GM20431 (cell line): ENCODE results near the gene PPM1H.
"Not testable (repeated sequence)": the region's sequence is repeated elsewhere in the genome, so short reads cannot be mapped to it uniquely, and the experiment has no call there.

Experiments used
- in situ Hi-C: fragments of 300-500 bp; cut with MseI, MboI; formaldehyde crosslinking; loops from one replicate; pipeline ENCODE4 v1.15.0; 2020; ENCODE audit warnings: low sequenced_read_pairs; ENCODE audit not compliant: unreplicated experiment

Gene PPM1H, protein sequence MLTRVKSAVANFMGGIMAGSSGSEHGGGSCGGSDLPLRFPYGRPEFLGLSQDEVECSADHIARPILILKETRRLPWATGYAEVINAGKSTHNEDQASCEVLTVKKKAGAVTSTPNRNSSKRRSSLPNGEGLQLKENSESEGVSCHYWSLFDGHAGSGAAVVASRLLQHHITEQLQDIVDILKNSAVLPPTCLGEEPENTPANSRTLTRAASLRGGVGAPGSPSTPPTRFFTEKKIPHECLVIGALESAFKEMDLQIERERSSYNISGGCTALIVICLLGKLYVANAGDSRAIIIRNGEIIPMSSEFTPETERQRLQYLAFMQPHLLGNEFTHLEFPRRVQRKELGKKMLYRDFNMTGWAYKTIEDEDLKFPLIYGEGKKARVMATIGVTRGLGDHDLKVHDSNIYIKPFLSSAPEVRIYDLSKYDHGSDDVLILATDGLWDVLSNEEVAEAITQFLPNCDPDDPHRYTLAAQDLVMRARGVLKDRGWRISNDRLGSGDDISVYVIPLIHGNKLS

DNA sequence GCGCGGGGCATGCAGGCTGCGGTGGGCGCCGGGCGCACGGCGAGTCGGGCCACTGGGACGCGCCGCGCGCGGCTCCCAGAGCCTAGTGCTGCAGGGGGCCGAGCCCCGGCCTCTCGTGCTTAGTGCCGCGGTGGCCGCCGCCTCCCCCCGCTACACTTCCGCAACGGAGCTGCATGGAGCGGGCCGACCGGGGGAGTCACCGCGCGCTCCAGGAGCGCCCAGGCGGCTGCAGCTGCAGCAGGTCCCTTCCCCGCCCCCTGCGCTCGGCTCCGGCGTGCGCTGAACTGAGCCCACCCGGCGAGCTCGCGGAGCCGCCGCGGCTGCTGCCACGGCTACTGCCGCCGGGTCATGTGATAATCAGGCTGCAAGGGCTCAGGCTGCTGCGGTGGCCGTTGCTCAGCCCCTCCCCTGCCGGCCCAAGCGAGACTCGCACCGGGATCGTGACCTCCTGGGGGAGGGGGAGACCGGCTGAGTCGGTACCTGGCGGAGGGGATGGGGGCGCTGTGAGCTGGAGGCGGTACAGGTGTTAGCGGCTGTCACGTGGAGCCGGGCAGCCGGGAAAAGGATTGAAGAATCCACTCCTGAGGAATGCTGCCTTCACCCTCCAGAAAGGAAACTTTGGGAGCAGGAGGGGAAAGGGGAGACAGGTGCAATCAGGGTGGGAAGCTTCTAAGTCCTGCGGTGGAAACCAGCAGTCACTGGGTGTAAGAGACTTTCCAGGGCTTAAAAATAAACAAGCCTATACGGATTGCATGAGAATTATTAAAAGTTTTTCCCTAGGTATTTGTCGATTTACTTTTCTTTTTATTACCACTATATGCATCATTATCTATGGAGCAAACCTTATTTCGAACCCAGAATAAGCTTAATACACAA lies at the start of gene PPM1H:
Gene PPM1H, minus strand, starts transcription at position 352 of the 876 bp plus-strand sequence. CDS start 414 bp downstream, outside the sequence.
- in situ Hi-C loops: no loop called here

DNA sequence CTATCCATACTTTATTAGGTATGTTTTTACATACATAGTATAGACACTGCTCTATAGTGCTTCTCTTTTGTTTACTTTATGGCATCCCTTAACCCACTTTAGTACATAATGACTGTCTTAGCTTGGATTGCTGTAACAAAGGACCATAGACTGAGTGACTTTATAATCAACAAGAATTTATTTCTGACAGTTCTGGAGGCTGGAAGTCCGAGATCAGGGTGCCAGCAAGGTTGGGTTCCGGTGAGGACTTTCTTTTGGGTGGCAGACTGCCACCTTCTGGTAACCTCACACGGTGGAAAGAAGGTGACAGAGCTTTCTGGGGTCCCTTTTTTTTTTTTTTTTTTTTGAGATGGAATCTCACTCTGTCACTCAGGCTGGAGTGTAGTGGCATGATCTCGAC lies 48.6 kb upstream of the PPM1H start:
- in situ Hi-C loops: no loop called here

DNA sequence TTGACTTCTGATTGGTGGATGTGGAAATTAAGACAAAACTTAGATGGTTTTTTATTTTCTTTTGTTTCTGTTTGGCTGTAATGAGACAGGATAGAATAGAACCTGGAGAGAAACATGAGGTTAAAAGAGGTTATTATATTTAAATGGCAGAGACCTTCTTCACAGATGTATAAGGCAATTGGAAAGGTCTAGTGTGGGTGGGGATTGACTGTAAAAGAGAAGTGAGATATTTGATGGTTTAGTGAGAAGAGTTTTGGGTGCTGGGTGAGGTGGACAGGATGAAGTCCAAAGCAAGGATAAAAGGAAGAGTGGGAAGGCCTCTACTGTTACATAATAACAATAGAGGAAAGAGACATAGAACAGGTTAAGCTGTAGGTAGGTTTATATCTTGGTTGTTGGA lies 43.8 kb upstream of the PPM1H start:
- in situ Hi-C loops: no loop called here

DNA sequence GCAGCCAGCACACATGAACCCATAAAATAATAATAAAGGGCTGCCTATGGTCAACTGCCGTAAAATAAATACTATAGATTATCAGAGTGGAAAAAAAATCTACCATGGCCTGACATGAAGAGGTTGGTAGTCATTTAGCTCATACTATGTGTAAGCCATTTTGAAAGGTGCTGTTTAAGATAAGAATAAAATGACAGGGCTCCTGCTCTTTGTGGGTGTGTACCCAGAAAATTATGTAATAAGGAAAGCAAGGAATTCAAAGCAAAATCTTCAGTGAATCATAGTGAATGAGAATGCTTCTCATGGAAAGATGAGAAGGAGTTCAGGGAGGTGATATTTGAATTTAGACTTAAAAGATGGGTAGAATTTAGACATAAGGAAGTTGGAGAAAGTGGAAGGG lies 42.9 kb upstream of the PPM1H start:
- in situ Hi-C loops: no loop called here

DNA sequence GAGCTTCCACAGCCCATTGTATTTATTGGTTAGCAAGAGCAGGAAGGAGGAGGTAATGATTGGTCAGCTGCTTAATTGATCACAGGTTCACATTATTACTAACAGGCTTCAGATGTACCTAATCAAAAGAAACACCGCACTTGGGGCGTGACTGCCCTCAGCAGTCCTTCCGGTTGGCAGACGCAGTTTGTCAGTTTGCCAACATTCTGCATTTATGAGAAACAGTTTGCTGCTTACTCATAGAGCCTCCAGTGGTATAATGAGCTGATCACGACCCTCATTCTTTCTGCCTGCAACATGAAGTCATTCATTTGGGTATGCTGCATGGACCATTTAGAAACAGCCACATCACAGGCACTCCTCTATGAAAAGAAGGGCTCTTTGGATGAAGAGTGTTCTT lies 42.5 kb upstream of the PPM1H start:
- in situ Hi-C loops: no loop called here

DNA sequence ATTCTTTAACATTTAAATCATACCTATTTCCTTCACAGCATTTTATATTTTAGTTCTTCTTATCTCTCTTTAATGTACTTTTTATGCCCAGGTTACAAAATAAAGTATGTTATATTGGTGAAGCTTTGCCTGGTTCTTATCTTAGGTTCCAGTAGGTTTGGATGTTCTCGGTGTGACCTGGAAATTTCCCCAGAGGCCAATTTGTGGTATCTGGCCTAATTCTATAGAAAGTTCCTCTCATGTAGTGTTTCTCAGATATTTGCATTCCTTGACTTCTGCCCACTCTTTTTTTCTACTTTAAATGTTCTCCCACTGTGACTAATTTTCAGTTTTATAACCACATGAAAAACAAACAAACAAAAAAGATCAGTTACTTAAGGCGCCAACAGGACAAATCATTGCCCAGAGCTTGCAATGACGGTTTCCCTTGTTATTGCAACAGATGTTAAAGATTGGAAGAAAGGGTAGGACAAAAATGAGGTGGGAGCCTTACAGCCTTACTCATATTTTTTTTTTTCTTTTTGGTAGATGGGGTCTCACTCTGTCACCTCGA lies 41.2 kb upstream of the PPM1H start:
- in situ Hi-C loops: no loop called here

DNA sequence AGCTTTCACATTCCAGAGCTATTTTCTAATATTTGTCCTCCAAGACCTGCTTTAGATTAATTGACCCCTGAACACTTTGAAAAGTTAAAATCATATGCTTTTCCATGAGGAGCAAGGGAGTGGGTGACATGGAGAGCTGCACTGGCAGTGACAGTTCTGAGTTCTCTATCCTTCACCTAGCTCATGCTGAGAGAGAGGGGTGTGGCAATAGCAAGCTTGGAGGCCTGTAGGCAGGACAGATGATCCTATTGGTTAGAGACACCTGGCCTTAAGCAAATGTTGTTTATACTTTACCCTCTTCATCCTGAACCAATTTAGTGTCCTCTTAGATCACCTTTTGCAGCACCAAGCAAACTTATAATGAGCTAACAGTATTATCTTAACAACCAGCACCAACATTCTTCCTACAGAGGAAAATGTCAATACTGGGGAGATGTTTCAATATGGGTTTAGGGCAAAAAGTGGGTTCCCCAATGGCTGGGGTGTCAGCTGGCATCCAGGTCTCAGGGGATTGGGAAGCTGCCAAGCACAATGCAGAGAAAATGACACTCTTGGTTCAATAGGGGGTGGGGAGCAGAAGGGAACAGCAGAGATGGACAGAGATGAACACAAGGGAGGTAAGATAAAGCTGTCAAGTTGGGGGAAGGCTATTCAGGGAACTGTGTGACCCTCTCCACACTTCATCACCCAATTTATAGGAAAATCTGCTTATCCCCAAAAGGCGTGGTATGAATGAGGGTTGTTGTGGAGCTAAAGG lies 37.0 kb upstream of the PPM1H start:
- in situ Hi-C loops: no loop called here

DNA sequence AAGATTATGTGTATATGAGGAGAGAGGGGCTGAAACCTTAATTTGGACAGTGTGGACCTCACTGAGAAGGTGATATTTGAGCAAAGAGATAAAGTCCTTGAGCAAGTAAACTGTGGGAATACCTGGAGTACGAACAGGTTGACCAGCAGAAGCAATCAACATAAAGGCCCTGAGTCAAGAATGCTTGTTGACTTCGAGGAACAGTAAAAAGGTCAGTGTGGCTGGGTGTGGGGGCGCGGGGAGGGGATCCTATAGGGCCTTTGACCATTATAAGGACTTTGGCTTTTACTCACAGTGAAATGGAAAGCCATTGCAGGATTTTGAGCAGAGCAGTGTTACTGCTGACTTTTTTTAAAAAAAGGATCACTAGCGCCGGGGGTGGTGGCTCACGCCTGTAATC lies 34.7 kb upstream of the PPM1H start:
- in situ Hi-C loops: no loop called here

DNA sequence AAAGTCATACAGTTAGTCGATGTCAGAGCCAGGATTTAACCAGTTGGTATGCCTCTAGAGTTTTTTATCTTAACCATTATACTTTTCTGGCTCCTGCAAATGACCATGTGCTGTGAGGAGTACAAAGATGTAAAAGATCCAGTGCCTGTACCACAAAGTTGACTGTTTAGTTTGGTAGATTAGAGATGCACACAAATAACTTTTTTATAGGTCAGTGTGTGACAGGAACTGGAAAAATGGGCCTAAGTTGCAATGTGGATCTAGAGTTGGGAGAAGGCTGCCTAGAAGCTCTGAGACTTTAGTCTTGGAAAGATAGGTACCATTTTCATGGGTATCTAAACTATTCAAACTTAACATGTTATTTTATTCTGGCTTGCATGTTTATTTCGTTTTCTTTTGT lies 32.8 kb upstream of the PPM1H start:
- in situ Hi-C loops: no loop called here

DNA sequence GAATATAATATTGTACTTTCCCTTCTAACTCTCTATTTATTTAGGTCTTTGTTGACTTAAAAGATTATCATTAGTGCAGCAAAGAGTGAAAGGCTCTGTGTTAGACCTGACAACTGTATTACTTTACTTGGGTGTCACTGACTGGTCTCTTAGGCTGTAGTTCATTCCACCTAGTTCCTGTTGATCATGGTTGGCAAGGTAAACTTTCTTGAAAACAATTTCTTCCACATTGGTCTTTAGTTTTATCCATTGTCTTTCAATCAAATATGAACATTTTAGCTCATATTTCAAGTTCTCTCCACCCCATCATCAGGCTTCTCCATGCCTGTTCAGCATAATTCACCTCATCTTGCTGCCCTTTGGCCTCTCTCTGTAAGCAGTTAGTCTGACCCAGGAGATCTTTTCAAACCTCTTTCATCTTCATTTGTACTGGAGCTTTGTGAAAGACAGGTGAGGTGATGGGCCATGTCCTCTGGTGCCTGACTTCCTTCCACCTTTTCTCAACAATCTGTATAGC lies 32.1 kb upstream of the PPM1H start:
- in situ Hi-C loops: no loop called here

DNA sequence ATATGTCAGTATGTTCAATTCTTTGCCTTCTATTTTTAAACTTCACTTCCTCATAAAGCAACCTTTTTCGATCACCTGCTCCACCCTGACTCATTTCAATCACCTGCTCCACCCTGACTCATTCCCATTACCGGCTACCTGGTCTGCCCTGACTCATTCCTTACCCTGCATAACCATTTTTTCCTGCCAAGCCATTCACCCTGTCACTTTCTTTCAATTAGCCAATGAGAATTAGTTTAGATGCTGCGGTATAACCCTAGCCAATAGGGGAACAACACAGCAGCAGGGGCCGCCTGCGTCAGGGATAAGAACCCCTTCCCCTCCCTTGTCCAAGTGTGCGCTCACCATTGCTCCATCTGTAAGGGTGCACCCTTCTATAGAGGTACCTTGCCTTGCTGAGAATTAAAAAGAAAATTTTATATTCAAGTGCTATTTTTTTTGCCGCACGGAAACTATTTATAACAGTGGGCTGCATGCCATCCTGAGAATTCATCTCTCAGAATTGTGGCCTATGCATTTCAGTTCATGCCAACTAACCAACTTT lies 31.6 kb upstream of the PPM1H start:
- in situ Hi-C loops: not testable (repeated sequence)

DNA sequence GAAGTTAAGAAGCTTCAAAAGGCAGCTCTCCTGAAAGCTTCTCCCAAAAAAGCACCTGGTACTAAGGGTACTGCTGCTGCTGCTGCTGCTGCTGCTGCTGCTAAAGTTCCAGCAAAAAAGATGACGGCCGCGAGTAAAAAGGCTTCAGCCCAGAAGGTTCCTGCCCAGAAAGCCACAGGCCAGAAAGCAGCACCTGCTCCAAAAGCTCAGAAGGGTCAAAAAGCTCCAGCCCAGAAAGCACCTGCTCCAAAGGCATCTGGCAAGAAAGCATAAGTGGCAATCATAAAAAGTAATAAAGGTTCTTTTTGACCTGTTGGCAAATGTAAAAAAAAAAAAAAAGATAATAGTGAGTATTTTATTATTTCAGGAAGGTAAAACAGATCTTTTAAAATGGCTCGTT lies 30.8 kb upstream of the PPM1H start:
- in situ Hi-C loops: not testable (repeated sequence)

DNA sequence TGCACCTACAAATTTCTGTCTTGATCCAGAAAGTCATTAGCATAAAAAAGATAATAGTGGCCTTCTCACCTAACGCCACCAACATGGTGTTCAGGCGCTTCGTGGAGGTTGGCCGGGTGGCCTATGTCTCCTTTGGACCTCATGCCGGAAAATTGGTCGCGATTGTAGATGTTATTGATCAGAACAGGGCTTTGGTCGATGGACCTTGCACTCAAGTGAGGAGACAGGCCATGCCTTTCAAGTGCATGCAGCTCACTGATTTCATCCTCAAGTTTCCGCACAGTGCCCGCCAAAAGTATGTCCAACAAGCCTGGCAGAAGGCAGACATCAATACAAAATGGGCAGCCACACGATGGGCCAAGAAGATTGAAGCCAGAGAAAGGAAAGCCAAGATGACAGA lies 30.3 kb upstream of the PPM1H start:
- in situ Hi-C loops: not testable (repeated sequence)

DNA sequence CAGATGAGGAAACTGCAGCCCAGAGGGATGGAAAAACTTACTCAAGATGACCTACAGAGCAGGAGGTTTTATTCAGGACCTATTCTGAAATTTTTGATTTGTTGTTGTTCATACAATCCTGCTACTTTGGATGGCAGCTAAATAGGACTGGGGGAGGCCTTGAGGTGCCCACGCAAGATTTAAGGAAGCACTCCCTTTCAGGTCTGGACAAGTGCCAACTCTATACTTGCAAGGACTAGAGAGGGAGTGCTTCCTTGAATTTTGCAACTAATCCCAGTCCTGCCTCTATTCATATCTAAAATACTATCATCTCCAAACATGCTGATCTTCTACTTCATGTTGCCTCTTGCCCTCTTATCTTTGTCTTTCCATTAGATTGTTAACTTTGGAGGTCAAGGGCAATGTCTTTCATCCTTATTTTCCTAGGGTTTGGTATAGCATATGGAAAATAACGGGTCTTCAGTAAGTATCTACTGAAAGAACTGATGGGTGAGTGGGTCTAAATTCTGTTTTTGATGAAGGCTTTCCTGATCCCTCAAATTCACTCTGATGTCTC lies 28.6 kb upstream of the PPM1H start:
- in situ Hi-C loops: no loop called here

DNA sequence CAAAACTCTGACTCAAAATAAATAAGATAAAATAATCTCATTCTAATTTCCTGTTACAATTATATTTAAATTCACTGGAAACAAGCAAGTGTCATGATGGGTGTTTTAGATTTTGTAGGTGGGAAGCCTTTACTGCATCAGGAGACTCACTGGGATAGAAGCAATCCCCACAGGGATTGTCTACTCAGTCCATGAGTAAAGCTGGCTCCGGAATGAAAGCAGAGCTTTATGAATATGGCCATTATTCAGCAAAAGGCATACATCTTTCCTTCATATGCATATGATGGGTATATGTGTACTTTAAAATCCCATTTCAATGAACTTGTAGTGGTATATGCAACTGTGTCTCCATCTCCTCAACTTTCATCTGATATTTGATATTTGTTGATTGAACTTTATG lies 25.4 kb upstream of the PPM1H start:
- in situ Hi-C loops: no loop called here

DNA sequence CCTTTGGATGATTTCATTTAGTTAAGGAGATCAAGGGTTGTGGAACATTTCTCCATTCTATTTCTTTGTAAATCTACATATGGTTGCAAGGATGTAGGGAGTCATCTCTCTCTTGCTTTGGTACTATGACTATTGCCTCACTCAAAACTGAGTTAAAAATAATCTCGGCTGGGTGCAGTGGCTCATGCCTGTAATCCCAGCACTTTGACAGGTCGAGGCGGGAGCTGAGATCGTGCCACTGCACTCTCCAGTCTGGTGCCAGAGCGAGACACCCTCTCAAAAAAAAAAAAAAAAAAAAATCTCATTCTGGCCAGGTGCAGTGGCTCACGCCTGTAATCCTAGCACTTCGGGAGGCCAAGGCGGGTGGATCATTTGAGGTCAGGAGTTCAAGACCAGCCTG lies 24.8 kb upstream of the PPM1H start:
- in situ Hi-C loops: no loop called here

DNA sequence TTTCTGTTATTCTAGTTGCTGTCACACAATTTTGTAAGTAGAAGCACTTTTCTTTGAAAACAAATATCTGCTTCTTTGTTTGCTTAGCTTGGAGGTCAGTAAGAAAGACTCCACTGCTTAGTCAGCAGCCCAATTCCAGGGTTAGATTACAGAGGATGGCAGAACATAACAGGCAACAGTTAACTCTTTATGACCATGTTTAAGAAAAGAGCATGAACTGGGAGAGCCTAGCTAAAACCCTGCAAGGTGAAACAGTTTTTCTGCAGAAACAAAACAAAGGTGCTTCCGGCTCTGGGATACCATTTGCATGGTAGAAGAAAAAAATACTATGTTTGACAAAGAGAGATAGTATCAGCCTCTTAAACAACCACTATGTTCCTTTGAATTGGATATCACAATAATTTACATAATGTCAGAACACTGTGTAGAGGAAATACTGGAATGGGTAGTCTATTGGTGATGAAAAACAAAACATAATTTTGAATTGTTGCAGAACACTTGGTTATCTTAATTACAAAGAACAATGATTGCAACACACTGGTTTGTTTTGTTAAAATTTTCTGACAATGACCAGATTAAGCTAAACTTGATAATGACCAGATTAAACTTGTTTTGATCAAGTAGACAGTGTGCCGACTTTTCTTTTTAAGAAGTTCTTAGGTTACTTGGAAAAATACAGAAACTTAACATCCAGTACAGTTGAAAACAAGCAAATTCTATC lies 22.4 kb upstream of the PPM1H start:
- in situ Hi-C loops: no loop called here

DNA sequence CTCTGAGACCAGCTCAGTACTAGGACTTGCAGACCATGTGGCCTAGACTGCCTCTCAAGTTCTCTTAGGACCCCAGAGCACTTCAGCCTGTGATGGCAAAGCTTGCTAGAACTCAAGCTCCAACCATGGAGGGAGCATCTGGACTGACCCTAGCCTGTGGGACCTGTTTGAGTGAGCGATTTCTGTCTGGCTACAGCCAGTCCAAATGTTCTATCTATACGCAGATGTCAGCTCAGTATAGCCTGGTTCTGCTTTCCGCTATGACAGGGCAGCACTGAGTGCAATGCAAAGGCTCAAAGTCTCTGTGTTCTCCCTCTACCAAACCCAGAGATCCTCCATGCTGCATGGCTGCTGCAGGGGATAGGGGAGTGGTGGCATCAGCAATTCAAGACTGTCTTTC lies 20.7 kb upstream of the PPM1H start:
- in situ Hi-C loops: no loop called here

DNA sequence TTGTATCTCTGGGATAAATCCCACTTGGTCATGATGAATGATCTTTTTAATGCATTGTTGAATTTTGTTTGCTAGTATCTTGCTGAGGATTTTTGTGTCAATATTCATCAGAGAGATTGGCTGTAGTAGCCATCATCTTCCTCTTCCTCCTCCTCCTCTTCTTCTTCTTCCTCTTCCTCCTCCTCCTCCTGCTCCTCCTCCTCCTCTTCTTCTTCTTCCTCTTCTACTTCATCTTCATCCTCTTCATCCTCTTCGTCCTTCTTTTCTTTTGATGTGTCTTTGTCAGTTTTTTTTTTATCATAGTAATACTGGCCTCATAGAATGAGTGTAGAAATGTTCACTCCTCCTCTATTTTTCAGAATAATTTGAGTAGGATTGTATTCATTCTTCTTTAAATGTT lies 15.4 kb upstream of the PPM1H start:
- in situ Hi-C loops: no loop called here
